ENCODE results near the gene RPL11.

The RPL11 gene

DNA sequence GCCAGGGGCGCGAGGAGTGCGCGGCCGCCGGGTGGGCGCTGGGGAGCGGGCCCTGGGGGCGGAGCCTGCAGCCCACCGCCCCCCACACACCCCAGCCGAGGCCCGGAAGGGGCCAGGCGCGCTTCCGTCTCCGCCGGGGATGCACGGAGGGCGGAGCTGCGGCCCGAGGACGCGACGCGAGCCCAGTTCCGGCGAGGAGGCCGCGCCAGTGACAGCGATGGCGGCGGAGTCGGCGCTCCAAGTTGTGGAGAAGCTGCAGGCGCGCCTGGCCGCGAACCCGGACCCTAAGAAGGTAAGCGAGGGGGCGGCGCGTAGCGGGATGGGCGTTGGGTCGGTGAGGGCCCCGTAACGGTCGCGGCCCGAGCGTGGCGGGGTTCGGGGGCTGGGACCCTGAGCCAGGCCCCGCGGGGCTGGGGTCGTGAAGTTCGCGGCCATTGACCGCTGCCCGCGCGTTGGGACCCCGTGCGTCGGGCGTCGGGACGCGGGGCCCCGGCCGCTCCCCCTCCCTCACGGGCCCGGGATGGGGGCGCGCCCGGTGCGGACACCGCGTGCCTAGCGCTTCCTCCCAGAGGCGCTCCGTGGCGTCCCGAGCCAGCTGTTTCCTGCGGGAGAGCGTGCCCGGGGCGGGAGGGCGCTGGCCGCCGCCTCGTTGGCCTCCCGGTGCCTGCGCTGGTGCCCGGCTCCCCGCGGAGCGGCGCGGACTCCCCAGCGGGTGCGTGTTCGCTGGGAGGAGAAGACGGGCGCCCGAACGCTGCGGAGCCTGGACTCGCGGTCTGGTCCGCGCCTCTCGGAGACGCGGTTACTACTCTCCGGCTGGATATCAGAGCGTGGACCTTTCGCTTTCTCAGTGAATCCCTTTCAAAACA is 51.9 kb downstream of the RPL11 start, which contains the start of gene ELOA:
TSS of gene ELOA (plus strand) at position 185 of the 866 bp plus-strand sequence. CDS start at position 218, 33 bp downstream.
- no peak for DNase-seq (ENCODE audit: extremely low read depth, low read depth)
- TF ChIP-seq, protein P1, sequence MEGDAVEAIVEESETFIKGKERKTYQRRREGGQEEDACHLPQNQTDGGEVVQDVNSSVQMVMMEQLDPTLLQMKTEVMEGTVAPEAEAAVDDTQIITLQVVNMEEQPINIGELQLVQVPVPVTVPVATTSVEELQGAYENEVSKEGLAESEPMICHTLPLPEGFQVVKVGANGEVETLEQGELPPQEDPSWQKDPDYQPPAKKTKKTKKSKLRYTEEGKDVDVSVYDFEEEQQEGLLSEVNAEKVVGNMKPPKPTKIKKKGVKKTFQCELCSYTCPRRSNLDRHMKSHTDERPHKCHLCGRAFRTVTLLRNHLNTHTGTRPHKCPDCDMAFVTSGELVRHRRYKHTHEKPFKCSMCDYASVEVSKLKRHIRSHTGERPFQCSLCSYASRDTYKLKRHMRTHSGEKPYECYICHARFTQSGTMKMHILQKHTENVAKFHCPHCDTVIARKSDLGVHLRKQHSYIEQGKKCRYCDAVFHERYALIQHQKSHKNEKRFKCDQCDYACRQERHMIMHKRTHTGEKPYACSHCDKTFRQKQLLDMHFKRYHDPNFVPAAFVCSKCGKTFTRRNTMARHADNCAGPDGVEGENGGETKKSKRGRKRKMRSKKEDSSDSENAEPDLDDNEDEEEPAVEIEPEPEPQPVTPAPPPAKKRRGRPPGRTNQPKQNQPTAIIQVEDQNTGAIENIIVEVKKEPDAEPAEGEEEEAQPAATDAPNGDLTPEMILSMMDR (IDR thresholded peaks at IDR 0.05; ENCODE audit: low read depth, low read length, missing control alignments) = no peak
- peak within 1 kb of the TSS; percentile 85 for H3K4me3 ChIP-seq (replicated peaks; ENCODE audit: low read depth, low read length)

- TF ChIP-seq, protein P1 (IDR thresholded peaks at IDR 0.05; ENCODE audit: low read depth, low read length, missing control alignments) = peak; percentile 27
- H3K4me3 ChIP-seq (replicated peaks; ENCODE audit: low read depth, low read length) = peak overlapping the region; percentile 85; the same call in 1 of the 2 replicates
- DNase-seq (ENCODE audit: extremely low read depth, low read depth) = no peak
Measured at GRCh38 chr1:23745515-23745914, 53.9 kb downstream of the RPL11 start.
